ENCODE data around the gene TPO. TPM values are rescaled to one million over a fixed set of nuclear protein-coding genes. Genes with fewer than 3 reads are reported as not detected.

TPO gene
- total RNA-seq, 1 experiment from 2014 or later: not detected

- DNase-seq (ENCODE audit: low read depth, low spot score): no peak
- in situ Hi-C loops (cut with HindIII; ENCODE audit: low pct_unique_long_range_greater_than_20kb, low sequenced_read_pairs): no loop called here
Observed at GRCh38 chr2:1431886-1432400, 18.7 kb downstream of the TPO start.

DNA sequence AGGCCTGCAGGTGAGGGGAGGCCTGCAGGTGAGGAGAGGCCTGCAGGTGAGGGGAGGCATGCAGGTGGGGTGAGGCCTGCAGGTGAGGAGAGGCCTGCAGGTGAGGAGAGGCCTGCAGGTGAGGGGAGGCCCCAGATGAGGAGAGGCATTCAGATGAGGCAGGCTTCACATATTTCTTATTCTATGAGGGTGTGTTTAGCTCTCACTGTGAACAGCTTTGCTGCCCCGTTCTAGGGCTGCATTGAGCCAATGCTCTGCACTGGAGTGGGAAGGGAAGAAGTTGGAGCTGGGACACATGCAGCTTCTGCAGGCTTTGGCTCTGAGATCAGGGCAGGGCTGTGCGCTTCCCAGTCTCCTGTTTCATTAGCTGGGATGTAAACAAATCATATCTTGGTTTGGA is 19.5 kb downstream of the TPO start:
- no peak for DNase-seq (ENCODE audit: low read depth, low spot score)
- in situ Hi-C loops (cut with HindIII; ENCODE audit: low pct_unique_long_range_greater_than_20kb, low sequenced_read_pairs): no loop called here

GRCh38 chr2:1436369-1436768 is 23.1 kb downstream of the TPO start:
- no peak for DNase-seq (ENCODE audit: low read depth, low spot score)
- in situ Hi-C loops (cut with HindIII; ENCODE audit: low pct_unique_long_range_greater_than_20kb, low sequenced_read_pairs): no loop called here

DNA sequence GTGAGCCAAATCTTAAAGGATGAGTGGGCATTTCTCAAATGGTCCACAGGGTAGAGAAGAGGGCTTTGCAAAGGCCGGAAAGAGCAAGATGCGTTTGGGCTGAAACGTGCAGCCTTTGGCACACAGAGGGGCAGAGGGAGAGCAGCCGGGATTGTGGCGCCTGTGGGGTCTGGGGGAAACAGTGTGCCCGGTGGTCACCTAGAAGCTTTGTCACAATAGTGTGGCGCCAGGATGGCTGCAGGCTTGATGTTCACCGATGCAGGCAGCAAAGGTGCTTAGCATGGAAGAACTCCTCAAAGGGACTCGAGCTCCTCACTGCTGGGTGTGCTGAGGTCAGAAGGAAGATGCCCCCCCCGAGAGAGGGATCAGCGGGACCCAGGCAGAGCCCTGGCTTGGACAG is 23.8 kb downstream of the TPO start:
- in situ Hi-C loops (cut with HindIII; ENCODE audit: low pct_unique_long_range_greater_than_20kb, low sequenced_read_pairs): no loop called here
- DNase-seq (ENCODE audit: low read depth, low spot score): no peak

DNA sequence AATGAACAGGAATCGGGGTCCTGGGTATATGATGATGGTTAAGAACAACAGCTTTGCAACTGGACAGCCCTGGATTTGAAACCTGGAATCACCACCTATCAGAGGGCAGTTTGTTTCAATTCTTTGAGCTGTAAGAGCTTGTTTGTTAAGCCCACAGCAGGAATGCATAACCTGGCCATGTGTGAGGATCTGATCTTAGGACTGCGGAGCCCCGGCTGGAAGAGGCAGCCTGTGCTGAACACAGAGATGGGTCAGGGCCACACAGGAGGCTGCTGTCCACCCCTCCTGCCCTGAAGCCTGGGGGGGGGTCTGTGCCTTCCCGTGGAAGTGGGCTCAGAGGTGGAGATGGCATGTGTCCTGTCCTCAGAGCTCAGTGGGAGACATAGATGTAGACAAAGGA is 24.3 kb downstream of the TPO start:
- in situ Hi-C loops (cut with HindIII; ENCODE audit: low pct_unique_long_range_greater_than_20kb, low sequenced_read_pairs): no loop called here
- no peak for DNase-seq (ENCODE audit: low read depth, low spot score)

DNA sequence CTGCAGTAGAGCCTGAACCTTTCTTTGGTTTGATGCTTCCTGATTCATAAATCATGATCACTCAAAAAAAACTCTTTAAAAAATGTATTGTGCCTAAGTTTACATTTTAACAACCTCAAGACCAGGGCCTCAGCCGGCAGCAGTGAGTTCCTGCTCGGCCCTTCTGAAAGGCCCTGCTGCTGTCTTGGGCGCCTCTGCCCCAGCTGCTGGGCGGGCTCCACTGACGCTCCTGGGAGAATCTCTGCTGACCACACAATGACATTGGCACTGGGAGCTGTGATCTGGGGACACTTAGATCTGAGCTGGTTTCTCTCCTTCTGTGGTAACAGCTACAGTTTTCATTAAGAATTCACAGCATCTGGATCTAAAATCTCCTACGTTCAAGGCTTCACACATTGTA is 25.7 kb downstream of the TPO start:
- in situ Hi-C loops (cut with HindIII; ENCODE audit: low pct_unique_long_range_greater_than_20kb, low sequenced_read_pairs): no loop called here
- DNase-seq (ENCODE audit: low read depth, low spot score): no peak

GRCh38 chr2:1440581-1440980 is 27.3 kb downstream of the TPO start:
- in situ Hi-C loops (cut with HindIII; ENCODE audit: low pct_unique_long_range_greater_than_20kb, low sequenced_read_pairs): no loop called here
- DNase-seq (ENCODE audit: low read depth, low spot score): no peak

- in situ Hi-C loops (cut with HindIII; ENCODE audit: low pct_unique_long_range_greater_than_20kb, low sequenced_read_pairs): no loop called here
- no peak for DNase-seq (ENCODE audit: low read depth, low spot score)
Observed at GRCh38 chr2:1446301-1446700, 33.0 kb downstream of the TPO start.

GRCh38 chr2:1448009-1448408 is 34.7 kb downstream of the TPO start:
- in situ Hi-C loops (cut with HindIII; ENCODE audit: low pct_unique_long_range_greater_than_20kb, low sequenced_read_pairs): no loop called here
- no peak for DNase-seq (ENCODE audit: low read depth, low spot score)

- DNase-seq (ENCODE audit: low read depth, low spot score): no peak
- in situ Hi-C loops (cut with HindIII; ENCODE audit: low pct_unique_long_range_greater_than_20kb, low sequenced_read_pairs): no loop called here
Observed at GRCh38 chr2:1450915-1451314, 37.7 kb downstream of the TPO start.

DNA sequence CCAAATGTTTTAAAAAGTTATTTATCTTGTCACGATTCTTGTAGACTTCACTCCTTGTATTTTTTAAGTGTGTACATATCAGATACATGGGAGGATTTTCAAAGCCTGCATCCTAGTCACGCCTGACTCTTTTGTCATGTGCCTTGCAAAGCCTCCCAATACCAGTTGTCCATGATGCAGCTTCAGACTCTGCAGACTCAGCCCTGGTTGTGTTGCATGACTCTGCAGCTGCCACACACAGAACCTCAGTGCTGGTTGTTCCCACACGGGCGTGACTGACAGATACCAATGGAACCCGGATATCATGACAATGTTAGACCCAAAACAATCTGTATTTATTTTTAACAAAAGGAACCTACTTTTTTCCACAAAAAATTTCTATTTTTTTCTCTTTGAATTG is 38.2 kb downstream of the TPO start:
- no peak for DNase-seq (ENCODE audit: low read depth, low spot score)
- in situ Hi-C loops (cut with HindIII; ENCODE audit: low pct_unique_long_range_greater_than_20kb, low sequenced_read_pairs): no loop called here

DNA sequence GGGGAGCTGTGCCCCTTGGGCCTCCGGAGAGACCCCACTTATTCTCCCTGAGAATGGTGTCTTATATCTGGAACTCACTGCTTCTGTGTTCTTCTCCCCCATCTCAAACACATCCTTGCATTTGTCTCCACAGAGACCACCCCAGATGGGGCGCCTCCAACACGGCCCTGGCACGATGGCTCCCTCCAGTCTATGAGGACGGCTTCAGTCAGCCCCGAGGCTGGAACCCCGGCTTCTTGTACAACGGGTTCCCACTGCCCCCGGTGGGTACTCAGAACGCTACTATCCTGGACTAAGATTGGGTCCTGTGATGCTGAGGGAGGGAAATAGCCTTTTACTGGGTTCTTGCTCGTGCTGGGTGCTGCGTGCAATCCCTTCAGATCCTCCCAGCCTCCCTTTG is 40.3 kb downstream of the TPO start:
- DNase-seq (ENCODE audit: low read depth, low spot score): no peak
- in situ Hi-C loops (cut with HindIII; ENCODE audit: low pct_unique_long_range_greater_than_20kb, low sequenced_read_pairs): no loop called here

GRCh38 chr2:1454346-1454745 is 41.1 kb downstream of the TPO start:
- in situ Hi-C loops (cut with HindIII; ENCODE audit: low pct_unique_long_range_greater_than_20kb, low sequenced_read_pairs): no loop called here
- no peak for DNase-seq (ENCODE audit: low read depth, low spot score)

GRCh38 chr2:1455466-1455865 is 42.2 kb downstream of the TPO start:
- in situ Hi-C loops (cut with HindIII; ENCODE audit: low pct_unique_long_range_greater_than_20kb, low sequenced_read_pairs): no loop called here
- no peak for DNase-seq (ENCODE audit: low read depth, low spot score)

DNA sequence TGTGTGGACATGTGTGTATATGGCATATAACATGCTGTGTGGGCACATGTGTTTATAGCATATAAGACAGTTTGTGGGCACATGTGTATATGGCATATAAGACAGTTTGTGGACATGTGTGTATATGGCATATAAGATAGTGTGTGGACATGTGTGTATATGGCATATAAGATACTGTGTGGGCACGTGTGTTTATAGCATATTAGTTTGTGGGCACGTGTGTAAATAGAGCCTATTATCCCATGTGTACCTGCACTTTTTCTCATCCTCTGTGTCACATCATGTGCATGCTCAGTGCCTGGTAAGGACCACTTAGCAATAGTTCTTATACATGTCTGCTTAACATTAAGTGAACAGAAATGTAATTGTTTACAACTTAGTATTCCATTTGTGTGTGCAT is 45.2 kb downstream of the TPO start:
- in situ Hi-C loops (cut with HindIII; ENCODE audit: low pct_unique_long_range_greater_than_20kb, low sequenced_read_pairs): no loop called here

DNA sequence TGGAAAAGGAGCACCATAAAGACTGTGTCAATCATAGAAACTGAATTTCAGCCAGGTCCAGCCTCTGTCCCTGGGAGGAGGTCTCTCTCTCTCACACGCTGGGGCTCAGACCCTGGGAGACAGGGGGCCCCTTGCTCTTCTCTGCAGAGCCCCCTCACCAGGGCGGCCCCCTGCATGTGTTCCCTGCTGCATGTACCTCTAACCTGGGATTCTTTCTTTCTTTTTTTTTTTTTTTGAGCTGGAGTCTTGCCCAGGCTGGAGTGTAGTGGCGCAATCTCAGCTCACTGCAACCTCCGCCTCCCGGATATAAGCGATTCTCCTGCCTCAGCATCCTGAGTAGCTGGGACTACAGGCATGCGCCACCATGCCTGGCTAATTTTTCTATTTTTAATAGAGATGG is 46.5 kb downstream of the TPO start:
- in situ Hi-C loops (cut with HindIII; ENCODE audit: low pct_unique_long_range_greater_than_20kb, low sequenced_read_pairs): no loop called here
- DNase-seq (ENCODE audit: low read depth, low spot score): no peak

More for the DNA sequence above, 45.2 kb downstream of the TPO start:
- DNase-seq (ENCODE audit: low read depth, low spot score): no peak

GRCh38 chr2:1460851-1461418 is 47.7 kb downstream of the TPO start:
- no peak for DNase-seq (ENCODE audit: low read depth, low spot score)
- in situ Hi-C loops (cut with HindIII; ENCODE audit: low pct_unique_long_range_greater_than_20kb, low sequenced_read_pairs): no loop called here

DNA sequence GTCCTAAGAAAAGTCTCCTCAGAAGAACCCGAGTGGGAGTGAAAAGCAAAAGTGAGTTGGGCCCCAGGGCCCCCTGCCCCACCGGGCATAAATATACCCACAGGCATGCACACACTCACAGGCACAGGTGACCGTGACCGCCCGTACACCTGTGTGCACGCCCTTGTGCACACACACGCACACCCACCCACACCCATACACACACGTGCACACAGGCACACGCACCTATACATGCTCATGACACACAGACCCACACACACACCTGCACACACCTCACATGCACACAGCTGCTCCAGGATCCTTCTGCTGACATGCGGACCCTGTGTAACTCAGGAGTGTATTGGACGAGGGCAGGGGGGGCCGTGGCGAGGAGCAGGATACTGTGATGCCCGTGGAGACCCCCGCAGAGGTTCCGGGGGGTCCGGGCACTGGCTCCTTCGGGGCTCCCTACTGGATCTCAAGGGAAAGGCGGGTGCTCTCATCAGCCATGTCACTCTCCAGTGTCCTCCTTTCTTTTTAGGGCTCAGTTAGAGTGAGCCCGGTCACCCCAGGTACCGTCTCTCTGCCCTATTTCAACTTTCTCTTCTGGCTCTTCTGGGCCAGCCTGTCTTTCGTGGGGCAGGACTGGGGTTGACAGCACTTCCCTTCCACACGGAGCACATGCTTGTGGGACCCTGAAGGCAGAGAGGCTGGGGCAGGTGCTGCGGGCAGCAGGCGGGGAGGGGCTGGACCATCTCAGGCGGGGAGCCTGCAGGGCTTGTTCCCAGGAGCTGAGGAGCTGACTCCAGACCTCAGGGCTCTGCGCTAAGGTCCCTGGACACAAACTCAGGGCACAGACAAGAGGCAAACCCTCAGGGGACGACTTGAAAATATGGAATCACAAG is 48.5 kb downstream of the TPO start:
- in situ Hi-C loops (cut with HindIII; ENCODE audit: low pct_unique_long_range_greater_than_20kb, low sequenced_read_pairs): no loop called here
- no peak for DNase-seq (ENCODE audit: low read depth, low spot score)

- no peak for DNase-seq (ENCODE audit: low read depth, low spot score)
- in situ Hi-C loops (cut with HindIII; ENCODE audit: low pct_unique_long_range_greater_than_20kb, low sequenced_read_pairs): no loop called here
Observed at GRCh38 chr2:1462994-1463393, 49.7 kb downstream of the TPO start.
